ENCODE measurements around the gene ATOX1.
A peak's percentile ranks its signal among the peaks of the same experiment; 100 is the strongest.

The ATOX1 gene

GRCh38 chr5:151721087-151721646 lies 37.3 kb downstream of the ATOX1 start:
- Histone ChIP-seq H3K9me3 (no peaks in the 10 kb centered on the region), H3K4me3 (ENCODE audit: low read depth in 1 of 2, low read length in 1 of 2) (no peak overlapping the region), H3K27me3 (no peaks in the 10 kb centered on the region), H3K27ac (peak overlapping the region; percentile 14), H3K4me1 (ENCODE audit: control insufficient read depth in 1 of 2, insufficient read depth in 1 of 2, low read depth in 1 of 2, low read length in 1 of 2) (peaks cover 35 to 36% of the 10 kb centered on the region in 2 experiments), H3K36me3 (no peaks in the 10 kb centered on the region)
- TF ChIP-seq CTCF (IDR thresholded peaks at IDR 0.05) = no peak

GRCh38 chr5:151720215-151720614 lies 38.2 kb downstream of the ATOX1 start:
- H3K27ac ChIP-seq = peak overlapping the region; percentile 50

GRCh38 chr5:151719228-151720000 lies 39.0 kb downstream of the ATOX1 start:
- Histone ChIP-seq H3K4me1 (ENCODE audit: control insufficient read depth in 1 of 2, insufficient read depth in 1 of 2, low read depth in 1 of 2, low read length in 1 of 2) (peaks cover 35 to 36% of the 10 kb centered on the region in 2 experiments), H3K27me3 (no peaks in the 10 kb centered on the region), H3K36me3 (no peaks in the 10 kb centered on the region), H3K9me3 (no peaks in the 10 kb centered on the region), H3K4me3 (ENCODE audit: low read depth in 1 of 2, low read length in 1 of 2) (no peak overlapping the region), H3K27ac (peak overlapping the region; percentile 50)
- TF ChIP-seq CTCF (IDR thresholded peaks at IDR 0.05) = no peak

More at GRCh38 chr5:151720215-151720614, 38.2 kb downstream of the ATOX1 start:
- Histone ChIP-seq H3K4me1 (ENCODE audit: control insufficient read depth in 1 of 2, insufficient read depth in 1 of 2, low read depth in 1 of 2, low read length in 1 of 2) (peaks cover 35 to 36% of the 10 kb centered on the region in 2 experiments), H3K36me3 (no peaks in the 10 kb centered on the region), H3K9me3 (no peaks in the 10 kb centered on the region), H3K4me3 (ENCODE audit: low read depth in 1 of 2, low read length in 1 of 2) (no peak overlapping the region), H3K27me3 (no peaks in the 10 kb centered on the region)
- TF ChIP-seq CTCF (IDR thresholded peaks at IDR 0.05) = no peak

GRCh38 chr5:151718646-151719045 lies 39.8 kb downstream of the ATOX1 start:
- Histone ChIP-seq H3K27ac (no peak overlapping the region), H3K36me3 (no peaks in the 10 kb centered on the region), H3K4me3 (ENCODE audit: low read depth in 1 of 2, low read length in 1 of 2) (no peak overlapping the region), H3K27me3 (no peaks in the 10 kb centered on the region), H3K4me1 (ENCODE audit: control insufficient read depth in 1 of 2, insufficient read depth in 1 of 2, low read depth in 1 of 2, low read length in 1 of 2) (peaks cover 35 to 36% of the 10 kb centered on the region in 2 experiments), H3K9me3 (no peaks in the 10 kb centered on the region)
- no peak for TF ChIP-seq CTCF (IDR thresholded peaks at IDR 0.05)

- Histone ChIP-seq H3K9me3 (no peaks in the 10 kb centered on the region), H3K27me3 (no peaks in the 10 kb centered on the region), H3K4me1 (ENCODE audit: control insufficient read depth in 1 of 2, insufficient read depth in 1 of 2, low read depth in 1 of 2, low read length in 1 of 2) (peaks cover 35 to 36% of the 10 kb centered on the region in 2 experiments), H3K4me3 (ENCODE audit: low read depth in 1 of 2, low read length in 1 of 2) (no peak overlapping the region), H3K36me3 (no peaks in the 10 kb centered on the region), H3K27ac (no peak overlapping the region)
- TF ChIP-seq CTCF (IDR thresholded peaks at IDR 0.05) = no peak
These were observed 40.3 kb downstream of the ATOX1 start for GRCh38 chr5:151718153-151718552.
